Keratinocyte (primary cell): Measurements from ENCODE around the gene DPP10. TPM values are rescaled to one million over a fixed set of nuclear protein-coding genes. Genes with fewer than 3 reads are reported as not detected.

Experiments
- DNase-seq: peaks from one replicate; pipeline ENCODE4 v3.0.0-alpha.2; 2011; ENCODE audit warnings: low read depth, missing footprints, low spot score
- FAIRE-seq: peaks from 2 replicates; lab custom pipeline; 2011; peaks lifted over from hg19 to GRCh38; lab: Jason Lieb, UNC
- H2AFZ ChIP-seq: 2 replicates; pipeline ENCODE4 v1.6.0; 2012; ENCODE audit warnings: low read length, control low read depth, inconsistent platforms; ENCODE audit not compliant: control insufficient read depth
- H3K27ac ChIP-seq: 2 replicates; pipeline ENCODE4 v1.5.1; 2011; ENCODE audit warnings: low read length; ENCODE audit not compliant: control insufficient read depth, insufficient read depth
- H3K27me3 ChIP-seq: 3 replicates; pipeline ENCODE4 v1.6.0; 2011; ENCODE audit warnings: low read length; ENCODE audit not compliant: control insufficient read depth, insufficient read depth; ENCODE audit errors: extremely low read depth
- H3K36me3 ChIP-seq, 2 experiments: 2 replicates in 1 of 2; 3 replicates in 1 of 2; pipeline ENCODE4 v1.5.1; 2011; ENCODE audit warnings: low read length in 2 of 2, mild to moderate bottlenecking in 1 of 2; ENCODE audit not compliant: control insufficient read depth in 2 of 2, insufficient read depth in 2 of 2; ENCODE audit errors: extremely low read depth in 1 of 2
- H3K4me1 ChIP-seq: 3 replicates; pipeline ENCODE4 v1.5.1; 2011; ENCODE audit warnings: low read length; ENCODE audit not compliant: control insufficient read depth, insufficient read depth; ENCODE audit errors: extremely low read depth
- H3K4me2 ChIP-seq: 3 replicates; pipeline ENCODE4 v1.6.0; 2011; ENCODE audit warnings: low read depth, low read length; ENCODE audit not compliant: control insufficient read depth, insufficient read depth; ENCODE audit errors: extremely low read depth
- H3K4me3 ChIP-seq, 3 experiments: fragments of 200-600 bp in 1 of 3; sonication (generic) in 1 of 3; 2 replicates in 2 of 3; 3 replicates in 1 of 3; pipeline ENCODE4 v1.5.1; 2011 to 2016; ENCODE audit warnings: low read length in 3 of 3, mild to moderate bottlenecking in 3 of 3, control low read depth in 2 of 3, inconsistent platforms in 1 of 3, low read depth in 1 of 3, mixed read lengths in 1 of 3, mixed run types in 1 of 3, moderate library complexity in 1 of 3; ENCODE audit not compliant: control insufficient read depth in 2 of 3, insufficient read depth in 2 of 3; ENCODE audit errors: extremely low read depth in 1 of 3
- H3K79me2 ChIP-seq: 2 replicates; pipeline ENCODE4 v1.6.0; 2012; ENCODE audit warnings: low read length; ENCODE audit not compliant: control insufficient read depth, insufficient read depth
- H3K9ac ChIP-seq: 3 replicates; pipeline ENCODE4 v1.6.0; 2011; ENCODE audit warnings: low read length; ENCODE audit not compliant: control insufficient read depth, insufficient read depth; ENCODE audit errors: extremely low read depth
- H3K9me1 ChIP-seq: 3 replicates; pipeline ENCODE4 v1.6.0; 2011; ENCODE audit warnings: low read length; ENCODE audit not compliant: control insufficient read depth, insufficient read depth; ENCODE audit errors: extremely low read depth
- H3K9me3 ChIP-seq: 2 replicates; pipeline ENCODE4 v1.5.1; 2012; ENCODE audit warnings: low read depth, low read length; ENCODE audit not compliant: control insufficient read depth
- H4K20me1 ChIP-seq: 3 replicates; pipeline ENCODE4 v1.6.0; 2011; ENCODE audit warnings: low read length; ENCODE audit not compliant: control insufficient read depth, insufficient read depth; ENCODE audit errors: extremely low read depth
- CTCF ChIP-seq, 3 experiments: IDR thresholded peaks in 1 of 3; conservative IDR thresholded peaks in 1 of 3; optimal IDR thresholded peaks in 1 of 3; 2 replicates in 2 of 3; 3 replicates in 1 of 3; pipeline versions ENCODE3 to v1.5.1; 2011; ENCODE audit warnings: low read length in 3 of 3, mild to moderate bottlenecking in 3 of 3, moderate library complexity in 2 of 3, control low read depth in 1 of 3, inconsistent platforms in 1 of 3; ENCODE audit not compliant: insufficient read depth in 2 of 3; ENCODE audit errors: extremely low read depth in 1 of 3
- EZH2 ChIP-seq: IDR thresholded peaks from one replicate; pipeline ENCODE4 v1.6.1; 2012; ENCODE audit warnings: inconsistent platforms, mild to moderate bottlenecking, low read length, moderate library complexity
- dilution Hi-C: fragments of 300-500 bp; cut with MboI; formaldehyde crosslinking; loops from one replicate; pipeline ENCODE4 v1.7.0; 2020; ENCODE audit warnings: low sequenced_read_pairs; ENCODE audit not compliant: extremely low pct_ligation_motif_present
- polyA plus RNA-seq, 5 experiments: library from polyadenylated mRNA; depleted of rRNA in 3 of 5; stranded (reverse) in 3 of 5; stranded (forward) in 1 of 5; unstranded in 1 of 5; fragments of >200 nt; gene quantifications; 1 replicate in 1 of 5; 2 replicates in 3 of 5; 3 replicates in 1 of 5; pipeline versions ENCODE4 v1.2.1 to v1.2.3, GENCODE V29; 2011 to 2012; ENCODE audit warnings: missing spikeins in 2 of 5, low read depth in 1 of 5, low replicate concordance in 1 of 5

Gene DPP10
- polyA plus RNA-seq, 1 donor (not counting 4 experiments of a cell fraction or from before 2014, with no cell fraction given) = not detected

GRCh38 chr2:115359550-115359949 is 917.1 kb downstream of the DPP10 start:
- Histone ChIP-seq H3K9me1 (no peaks in the 10 kb centered on the region), H3K27ac (no peak overlapping the region), H3K4me1 (no peaks in the 10 kb centered on the region), H3K4me2 (no peak overlapping the region), H3K9me3 (no peaks in the 10 kb centered on the region), H3K4me3 (no peak overlapping the region), H3K36me3 (no peaks in the 10 kb centered on the region), H3K79me2 (no peaks in the 10 kb centered on the region), H4K20me1 (no peaks in the 10 kb centered on the region), H2AFZ (no peak overlapping the region), H3K27me3 (no peaks in the 10 kb centered on the region), H3K9ac (no peak overlapping the region)
- dilution Hi-C loops = no loop called here
- DNase-seq = no peak
- FAIRE-seq = no peak
- TF ChIP-seq CTCF (optimal IDR thresholded peaks at IDR 0.05 in 1 of 3, IDR thresholded peaks at IDR 0.05 in 1 of 3, conservative IDR thresholded peaks at IDR 0.05 in 1 of 3; ENCODE audit: extremely low read depth in 1 of 3, insufficient read depth in 2 of 3, low read length in 3 of 3) (no peak), EZH2 (no peak)

- no peak for FAIRE-seq
- Histone ChIP-seq H3K9ac (no peak overlapping the region), H4K20me1 (no peaks in the 10 kb centered on the region), H3K4me1 (no peaks in the 10 kb centered on the region), H3K27ac (no peak overlapping the region), H3K79me2 (no peaks in the 10 kb centered on the region), H2AFZ (no peak overlapping the region), H3K4me2 (no peak overlapping the region), H3K9me1 (no peaks in the 10 kb centered on the region), H3K27me3 (no peaks in the 10 kb centered on the region), H3K9me3 (no peaks in the 10 kb centered on the region), H3K4me3 (no peak overlapping the region), H3K36me3 (no peaks in the 10 kb centered on the region)
- DNase-seq = no peak
- dilution Hi-C loops = no loop called here
- TF ChIP-seq CTCF (optimal IDR thresholded peaks at IDR 0.05 in 1 of 3, IDR thresholded peaks at IDR 0.05 in 1 of 3, conservative IDR thresholded peaks at IDR 0.05 in 1 of 3; ENCODE audit: extremely low read depth in 1 of 3, insufficient read depth in 2 of 3, low read length in 3 of 3) (no peak), EZH2 (no peak)
These were observed 921.7 kb downstream of the DPP10 start for GRCh38 chr2:115364093-115364492.
